Activated T-helper 1 cell treated with anti-CD3 and anti-CD28 coated beads, Interleukin-2, amount 50 U/mL, for 16 hours (primary cell): ENCODE results near the gene STARD8.

ENCODE experiments used
- DNase-seq, 2 donors: peaks; one replicate each; pipeline ENCODE4 v3.0.0-alpha.2; 2020; ENCODE audit warnings: low read depth in 1 of 2, low spot score in 1 of 2

STARD8 gene

DNA sequence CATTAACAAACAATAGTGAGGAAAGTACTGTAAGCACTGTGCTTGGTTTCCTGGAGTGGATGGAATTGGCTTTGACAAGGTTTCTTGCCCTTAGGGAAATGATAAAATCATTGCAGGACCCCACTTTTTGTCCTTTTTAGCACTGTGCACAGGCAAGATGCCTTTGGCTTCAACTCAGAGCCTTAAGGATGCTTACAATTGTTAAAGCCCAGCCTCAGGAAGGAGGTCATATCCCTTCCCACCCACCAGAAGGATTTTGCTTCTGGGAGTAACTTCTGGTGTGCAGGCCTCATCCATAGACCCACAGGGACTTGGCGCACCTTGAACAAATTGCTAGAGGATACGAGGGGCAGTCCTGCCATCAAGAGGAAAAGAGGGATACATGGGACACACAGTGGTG is 44.5 kb downstream of the STARD8 start:
- no peak for DNase-seq

DNA sequence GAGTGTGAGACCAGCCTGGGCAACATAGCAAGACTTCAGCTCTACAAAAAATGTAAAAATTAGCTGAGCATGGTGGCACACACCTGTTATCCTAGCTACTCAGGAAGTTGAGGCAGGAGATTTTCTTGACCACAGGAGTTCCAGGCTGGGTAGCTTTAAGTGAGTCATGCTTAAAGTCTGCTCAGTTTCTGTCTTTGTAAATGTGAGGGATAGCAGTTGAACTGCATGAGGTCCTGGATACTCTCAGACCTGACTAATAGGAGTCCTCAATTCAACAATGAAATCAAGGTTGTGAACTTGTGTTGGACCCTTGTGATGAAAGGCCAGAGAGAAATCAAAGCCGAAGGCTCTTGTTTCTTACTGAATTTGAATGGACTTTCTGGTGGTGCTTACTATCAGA is 45.2 kb downstream of the STARD8 start:
- DNase-seq: no peak

GRCh38 chrX:68693481-68694434 is 46.3 kb downstream of the STARD8 start:
- no peak for DNase-seq

DNA sequence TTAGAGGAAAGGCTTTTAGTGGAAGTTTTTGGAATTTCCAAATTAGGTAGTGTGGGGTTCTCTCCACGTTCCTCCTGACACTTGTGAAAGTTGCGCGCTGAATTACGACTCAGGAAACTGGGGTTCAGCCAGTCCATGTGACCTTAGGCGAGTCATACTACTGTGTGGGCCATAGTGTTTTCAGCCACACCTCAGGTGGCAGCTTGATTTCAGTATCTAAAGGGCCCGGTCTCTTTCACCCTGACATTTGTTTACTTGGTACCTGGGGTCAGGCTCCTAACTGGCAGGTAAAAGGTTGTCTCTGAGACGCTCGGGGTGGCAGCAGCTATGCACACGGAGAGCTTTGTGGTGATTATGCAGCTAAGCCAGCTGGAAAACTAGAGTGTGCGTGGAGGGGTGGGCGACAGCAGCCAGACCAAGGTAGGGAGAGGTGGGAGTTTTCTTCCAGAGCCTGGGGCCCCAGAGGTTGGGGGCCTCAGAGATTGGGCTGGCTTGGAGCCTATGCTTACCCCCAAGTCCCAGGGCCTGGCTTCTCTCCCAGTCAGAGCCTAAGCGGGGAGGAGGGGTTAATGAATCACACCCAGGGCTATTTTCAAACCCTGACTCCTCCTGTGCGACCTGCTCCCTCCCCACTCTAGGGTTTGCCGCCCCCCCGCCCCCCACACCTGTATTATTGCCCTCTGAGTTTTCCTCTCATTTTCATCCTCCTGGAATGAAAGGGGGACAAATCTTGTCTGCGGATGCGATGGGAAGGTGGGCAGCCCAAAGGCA is 47.2 kb downstream of the STARD8 start:
- no peak for DNase-seq

GRCh38 chrX:68695206-68695845 is 47.9 kb downstream of the STARD8 start:
- no peak for DNase-seq

DNA sequence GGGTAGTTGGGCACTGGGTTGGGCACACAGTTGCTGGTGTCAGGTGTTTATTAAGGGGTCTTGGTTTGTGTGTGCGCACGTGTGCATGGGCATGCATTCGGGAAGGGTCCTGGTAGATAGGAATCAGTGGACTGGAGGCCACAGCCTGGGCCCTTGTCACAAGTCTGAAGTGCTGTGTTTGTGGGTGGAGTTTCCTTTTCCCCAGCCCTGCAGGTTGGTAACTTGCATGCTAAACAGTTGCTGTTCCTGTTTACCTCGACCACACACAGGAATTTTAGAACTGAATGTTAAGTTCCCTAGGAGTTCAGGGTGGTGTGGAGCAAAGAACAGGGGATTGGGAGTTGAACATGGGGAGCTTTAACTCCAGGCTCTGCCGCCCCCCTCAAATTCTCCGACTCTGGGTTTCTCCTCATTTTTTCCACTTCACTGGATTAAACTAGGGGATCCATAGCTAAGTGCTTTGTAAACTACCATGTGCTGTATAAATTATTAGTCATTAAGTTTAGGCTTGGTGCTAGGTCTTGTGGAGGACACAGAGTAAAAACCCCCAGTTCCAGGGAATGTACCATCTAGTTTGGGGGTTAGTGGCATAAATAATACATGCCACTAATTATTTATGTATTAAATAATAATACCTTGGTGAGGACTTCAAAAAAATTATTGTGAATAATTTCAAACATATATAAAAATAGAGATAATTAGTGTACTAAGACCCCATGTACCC is 49.0 kb downstream of the STARD8 start:
- DNase-seq: no peak

GRCh38 chrX:68697036-68697435 is 49.6 kb downstream of the STARD8 start:
- no peak for DNase-seq

DNA sequence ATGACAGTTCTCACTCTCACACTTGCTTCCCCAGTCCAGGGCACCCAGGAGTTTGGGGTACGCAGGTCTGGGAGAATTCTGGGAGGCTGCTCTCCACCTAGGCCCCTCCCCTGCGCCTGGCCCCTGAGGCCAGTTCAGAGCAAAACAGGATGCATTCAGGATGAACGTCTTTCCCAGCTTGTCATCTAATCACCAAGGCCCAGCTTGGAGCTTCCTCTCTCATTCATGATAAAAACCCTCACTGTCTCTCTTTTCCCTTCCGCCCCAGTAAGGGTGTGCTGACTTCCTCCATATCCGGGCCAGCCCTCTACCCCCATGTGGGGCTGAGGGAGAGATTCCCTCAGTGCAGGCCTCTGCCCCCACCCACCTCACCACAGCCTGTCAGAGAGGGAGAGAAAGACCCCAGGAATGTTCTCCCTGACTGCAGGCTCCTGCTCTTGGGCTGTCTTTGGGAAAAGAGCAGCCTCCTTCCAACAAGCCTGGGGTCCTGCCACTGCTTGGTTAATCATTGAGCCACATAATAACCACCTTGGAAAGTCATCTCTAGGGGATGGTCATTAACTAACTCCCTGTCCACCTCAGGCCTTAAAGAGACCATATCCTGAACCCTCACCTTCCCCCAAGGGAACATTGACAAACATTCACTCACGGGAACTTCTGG is 50.1 kb downstream of the STARD8 start:
- no peak for DNase-seq

DNA sequence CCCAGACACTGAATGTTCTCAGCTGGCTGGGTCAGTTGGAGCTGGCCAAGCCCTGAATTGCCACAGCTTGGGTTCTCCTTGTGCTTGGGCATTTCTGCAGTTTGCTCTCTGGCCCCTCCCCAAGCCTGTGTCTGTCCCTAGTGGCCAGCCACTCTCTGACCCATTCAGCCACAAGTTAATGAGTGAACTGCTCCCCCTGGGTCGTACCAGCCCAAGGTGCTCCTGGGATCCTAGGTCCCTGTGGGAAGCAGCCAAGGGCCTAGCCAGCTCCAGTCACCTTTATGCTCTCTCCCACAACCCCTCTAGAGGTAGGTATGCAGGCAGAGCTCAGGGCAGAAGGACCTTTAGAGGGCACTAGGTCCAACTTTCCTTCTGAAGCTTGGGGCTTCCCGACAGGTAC is 51.5 kb downstream of the STARD8 start:
- no peak for DNase-seq

DNA sequence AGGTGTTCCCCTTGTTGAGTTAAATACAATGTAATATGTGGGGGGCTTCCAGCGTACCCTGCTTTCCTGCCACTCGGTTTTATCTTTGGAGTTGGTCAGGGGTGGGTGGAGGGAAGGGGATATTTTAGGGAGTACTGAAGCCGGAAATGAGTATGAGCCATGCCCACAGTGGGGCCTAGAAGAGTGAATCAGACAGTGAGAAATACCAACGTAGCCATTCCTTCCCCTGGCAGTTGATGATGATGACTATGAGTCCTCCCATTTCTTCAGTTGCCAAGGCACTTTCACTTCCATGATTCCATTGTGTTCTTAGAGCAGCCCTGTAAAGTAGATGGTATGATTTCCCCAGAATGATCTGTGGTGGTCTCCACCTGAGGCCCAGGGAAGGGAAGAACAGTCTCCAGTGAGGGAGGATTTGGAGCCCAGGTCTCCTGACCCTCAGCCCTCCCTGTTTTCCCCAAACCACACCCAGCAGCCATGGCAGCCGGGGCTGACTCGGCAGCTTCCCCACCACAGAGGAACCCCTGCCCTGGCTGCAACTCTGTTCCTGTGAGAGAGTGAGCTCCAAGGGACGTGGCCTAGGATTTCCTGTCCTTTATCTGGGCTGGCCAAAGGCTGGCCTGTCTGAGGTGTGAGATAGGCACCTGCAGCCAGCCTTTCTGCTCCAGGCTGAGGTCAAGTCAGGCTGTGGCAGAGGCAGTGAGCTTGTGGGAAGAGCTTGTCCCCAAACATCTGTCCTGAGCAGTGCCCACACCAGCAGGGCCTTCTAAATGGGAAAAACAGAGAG is 52.7 kb downstream of the STARD8 start:
- DNase-seq: no peak

DNA sequence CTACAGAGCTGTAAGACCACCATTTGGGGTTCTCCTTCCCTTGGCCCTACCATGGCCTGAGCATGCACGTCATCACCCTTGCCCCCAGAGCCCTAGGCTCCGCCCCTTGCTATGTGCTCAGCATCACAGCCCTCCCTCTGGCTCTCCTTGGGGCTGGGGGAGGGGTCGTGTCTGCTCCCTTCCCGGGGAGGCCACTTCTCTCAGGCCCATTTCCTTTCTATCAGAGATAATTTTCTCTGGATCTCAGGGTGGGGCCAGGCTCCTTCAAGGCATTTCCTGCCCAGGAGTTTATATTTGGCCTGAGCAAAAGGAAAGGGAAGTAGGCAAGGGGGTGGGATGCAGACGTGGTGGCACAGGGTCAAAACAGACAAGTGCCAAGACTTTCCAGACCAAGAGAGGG is 55.9 kb downstream of the STARD8 start:
- DNase-seq: no peak

GRCh38 chrX:68703846-68704245 is 56.4 kb downstream of the STARD8 start:
- no peak for DNase-seq

GRCh38 chrX:68705986-68706385 is 58.5 kb downstream of the STARD8 start:
- no peak for DNase-seq

GRCh38 chrX:68708503-68709290 is 61.2 kb downstream of the STARD8 start:
- DNase-seq: no peak

DNA sequence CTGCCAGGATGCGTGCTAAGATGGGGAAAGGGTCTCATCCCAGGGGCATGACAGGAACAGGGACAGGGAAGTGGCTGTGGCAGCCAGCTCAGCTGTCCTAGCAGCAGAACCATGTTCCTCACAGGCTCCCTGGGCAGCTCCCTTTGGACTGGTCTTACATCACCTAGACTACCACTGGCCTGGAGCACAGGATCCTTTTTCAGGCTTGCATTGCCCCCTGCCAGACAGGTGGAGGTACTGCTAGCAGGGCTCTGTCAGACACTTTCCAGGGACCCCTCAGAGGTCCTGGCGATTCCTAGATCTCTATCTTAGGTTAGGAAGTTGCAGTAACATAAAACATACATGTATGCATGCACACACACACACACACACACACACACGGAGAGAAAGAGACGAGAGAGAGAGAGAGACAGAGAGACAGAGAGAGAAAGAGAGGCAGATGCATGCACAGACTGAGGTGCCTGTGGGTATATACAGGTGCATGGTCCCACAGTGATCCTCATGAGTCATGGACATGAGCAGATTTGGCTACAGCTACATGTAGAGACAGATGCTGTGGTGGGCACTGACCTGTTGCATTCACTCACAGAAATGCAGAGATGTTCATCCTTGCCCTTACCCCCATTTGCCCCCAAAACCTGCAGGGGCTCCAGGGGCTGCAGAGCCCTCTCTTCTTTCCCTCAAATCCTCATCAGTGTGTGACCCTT is 63.6 kb downstream of the STARD8 start:
- DNase-seq: no peak

GRCh38 chrX:68711845-68712244 is 64.4 kb downstream of the STARD8 start:
- DNase-seq: no peak

DNA sequence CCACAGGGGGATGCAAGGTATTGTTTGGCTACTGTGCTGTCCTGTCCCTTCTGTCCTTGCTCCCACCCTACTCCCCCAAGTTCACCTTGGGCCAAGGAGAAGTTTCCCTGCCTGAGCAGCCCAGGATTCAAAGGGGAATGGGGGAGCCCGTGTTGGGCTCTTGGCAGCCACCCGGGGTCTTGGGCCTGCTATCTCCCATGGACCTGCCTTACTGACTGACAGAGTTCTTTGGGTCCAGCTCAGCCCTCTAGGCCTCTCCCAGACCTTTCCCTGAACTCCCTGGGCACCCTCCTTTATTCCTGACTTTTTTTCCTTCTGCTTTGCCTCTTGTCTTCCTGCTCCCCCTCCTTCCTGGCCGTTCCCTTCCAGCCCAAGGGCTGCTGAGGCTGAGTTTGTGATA is 67.4 kb downstream of the STARD8 start:
- no peak for DNase-seq

DNA sequence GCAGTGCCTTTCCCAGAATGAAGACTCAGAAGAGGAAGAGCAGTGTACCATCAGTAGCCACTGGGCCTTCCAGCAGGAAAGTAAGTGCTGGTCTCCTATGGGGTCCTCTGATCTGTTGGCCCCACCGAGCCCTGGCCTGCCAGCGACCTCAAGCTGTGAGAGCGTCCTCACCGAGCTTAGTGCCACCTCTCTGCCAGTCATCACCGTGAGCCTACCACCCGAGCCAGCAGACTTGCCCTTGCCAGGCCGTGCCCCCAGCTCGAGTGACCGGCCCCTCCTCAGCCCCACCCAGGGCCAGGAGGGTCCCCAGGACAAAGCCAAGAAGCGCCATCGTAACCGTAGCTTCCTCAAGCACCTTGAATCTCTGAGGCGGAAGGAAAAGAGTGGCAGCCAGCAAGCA is 69.7 kb downstream of the STARD8 start:
- DNase-seq: no peak
